Measurements from ENCODE around the gene KCNK4.
A peak's percentile ranks its signal among the peaks of the same experiment; 100 is the strongest.

GRCh38 chr11:64343767-64344559 is 52.9 kb downstream of the KCNK4 start:
- peak in 8 of 12 donors; percentile 13 to 38 (median 27) for TF ChIP-seq CTCF (IDR thresholded peaks at IDR 0.05)
- no peak for TF ChIP-seq POLR2A (IDR thresholded peaks at IDR 0.05)
